K562 (cell line): ENCODE data around the gene KAT7. TPM values are rescaled to one million over a fixed set of nuclear protein-coding genes. Genes with fewer than 3 reads are reported as not detected.

Experiments
- ESRRA ChIP-seq: fragments of 450-650 bp; IDR thresholded peaks from 2 replicates; pipeline ENCODE4 v1.6.1; 2014; ENCODE audit warnings: low read depth, mild to moderate bottlenecking, moderate library complexity, borderline replicate concordance
- KDM1A ChIP-seq, 2 experiments: fragments of 450-650 bp; IDR thresholded peaks; 2 replicates each; pipeline ENCODE4 v1.6.1; 2016; ENCODE audit warnings: mild to moderate bottlenecking in 2 of 2
- MEF2D ChIP-seq: conservative IDR thresholded peaks from 2 replicates; pipeline ENCODE4 v1.6.1; 2016; ENCODE audit warnings: low read depth, missing genetic modification characterization, missing compliant biosample characterization
- NBN ChIP-seq: fragments of 450-650 bp; IDR thresholded peaks from 2 replicates; pipeline ENCODE4 v1.6.1; 2016; ENCODE audit warnings: low read depth, mild to moderate bottlenecking
- PTTG1 ChIP-seq: fragments of 450-650 bp; IDR thresholded peaks from 2 replicates; pipeline ENCODE4 v1.6.1; 2016; ENCODE audit warnings: low read depth, mild to moderate bottlenecking, missing genetic modification characterization, missing compliant biosample characterization
- RB1 ChIP-seq: fragments of 450-650 bp; IDR thresholded peaks from 2 replicates; pipeline ENCODE4 v1.6.1; 2017; ENCODE audit warnings: low read depth, mild to moderate bottlenecking
- REST ChIP-seq, 2 experiments: fragments of 450-650 bp; formaldehyde crosslinking in 1 of 2; IDR thresholded peaks; 2 replicates each; pipeline versions ENCODE4 v1.4.0 to v1.6.1; 2014 to 2020; ENCODE audit warnings: mild to moderate bottlenecking in 2 of 2, borderline replicate concordance in 1 of 2, low read depth in 1 of 2
- RHOXF2B ChIP-seq: fragments of 250-450 bp; sonication (Bioruptor Pico); conservative IDR thresholded peaks from 2 replicates; pipeline ENCODE4 v1.5.1; 2021
- SMARCA5 ChIP-seq: fragments of 450-650 bp; IDR thresholded peaks from 2 replicates; pipeline ENCODE4 v1.6.1; 2016
- TCF7 ChIP-seq: sonication (generic); IDR thresholded peaks from 2 replicates; pipeline ENCODE4 v1.6.1; 2016; ENCODE audit warnings: antibody characterized with exemption, borderline replicate concordance
- TOE1 ChIP-seq, 2 experiments: fragments of 450-650 bp in 1 of 2; sonication (generic) in 1 of 2; formaldehyde crosslinking in 1 of 2; IDR thresholded peaks; 2 replicates each; pipeline versions ENCODE4 v1.7.1 to v1.8.0; 2016 to 2022; ENCODE audit warnings: borderline replicate concordance in 2 of 2, mild to moderate bottlenecking in 2 of 2, antibody characterized with exemption in 1 of 2, inconsistent platforms in 1 of 2, low read depth in 1 of 2, missing genetic modification reagents in 1 of 2, moderate library complexity in 1 of 2
- ZKSCAN8 ChIP-seq: fragments of 200-800 bp; sonication (Bioruptor generic); IDR thresholded peaks from 2 replicates; pipeline ENCODE4 v1.6.1; 2016; ENCODE audit warnings: missing genetic modification characterization, missing compliant biosample characterization
- polyA plus RNA-seq, 8 experiments: library from polyadenylated mRNA; depleted of rRNA in 4 of 8; stranded (reverse) in 5 of 8; unstranded in 3 of 8; fragments of >200 nt; fragmentation: Nextera tagmentation in 2 of 8; fragmentation: Illumina TruSeq in 1 of 8; extraction: Ambion mirVana in 2 of 8; extraction: Trizol in 1 of 8; gene quantifications; 2 replicates each; pipeline versions ENCODE4 v1.2.1 to v1.2.3, GENCODE V29; 2011 to 2014; ENCODE audit warnings: inconsistent platforms in 1 of 8, missing spikeins in 1 of 8
- total RNA-seq, 7 experiments: library from RNA; depleted of rRNA in 6 of 7; stranded (reverse); fragments of >200 nt in 6 of 7; fragmentation: Illumina TruSeq in 2 of 7; extraction: Trizol in 2 of 7; gene quantifications; 2 replicates each; pipeline versions ENCODE4 v1.2.1 to v1.2.3, GENCODE V29; 2011 to 2021; ENCODE audit warnings: low replicate concordance in 1 of 7
- TF ChIP-seq, protein P1 (sequence below), 3 experiments: IDR thresholded peaks in 2 of 3; conservative IDR thresholded peaks in 1 of 3; 2 replicates each; pipeline ENCODE4 v1.5.1; 2011 to 2012; ENCODE audit warnings: low read length in 3 of 3, mild to moderate bottlenecking in 3 of 3, control low read depth in 2 of 3, improper control_type of control experiment in 1 of 3, inconsistent platforms in 1 of 3, low read depth in 1 of 3, mixed read lengths in 1 of 3, moderate library complexity in 1 of 3; ENCODE audit not compliant: insufficient read depth in 2 of 3
- TF ChIP-seq, protein P2 (sequence below): sonication (generic); formaldehyde crosslinking; IDR thresholded peaks from 2 replicates; pipeline ENCODE4 v1.8.0; 2023; ENCODE audit warnings: mild to moderate bottlenecking, missing genetic modification reagents

Gene KAT7
- total and polyA plus RNA-seq, 9 of the 15 experiments (the other 6 are each of a cell fraction or from before 2014, with no cell fraction given): 10.8 to 57.3 (median 34.8) TPM

DNA sequence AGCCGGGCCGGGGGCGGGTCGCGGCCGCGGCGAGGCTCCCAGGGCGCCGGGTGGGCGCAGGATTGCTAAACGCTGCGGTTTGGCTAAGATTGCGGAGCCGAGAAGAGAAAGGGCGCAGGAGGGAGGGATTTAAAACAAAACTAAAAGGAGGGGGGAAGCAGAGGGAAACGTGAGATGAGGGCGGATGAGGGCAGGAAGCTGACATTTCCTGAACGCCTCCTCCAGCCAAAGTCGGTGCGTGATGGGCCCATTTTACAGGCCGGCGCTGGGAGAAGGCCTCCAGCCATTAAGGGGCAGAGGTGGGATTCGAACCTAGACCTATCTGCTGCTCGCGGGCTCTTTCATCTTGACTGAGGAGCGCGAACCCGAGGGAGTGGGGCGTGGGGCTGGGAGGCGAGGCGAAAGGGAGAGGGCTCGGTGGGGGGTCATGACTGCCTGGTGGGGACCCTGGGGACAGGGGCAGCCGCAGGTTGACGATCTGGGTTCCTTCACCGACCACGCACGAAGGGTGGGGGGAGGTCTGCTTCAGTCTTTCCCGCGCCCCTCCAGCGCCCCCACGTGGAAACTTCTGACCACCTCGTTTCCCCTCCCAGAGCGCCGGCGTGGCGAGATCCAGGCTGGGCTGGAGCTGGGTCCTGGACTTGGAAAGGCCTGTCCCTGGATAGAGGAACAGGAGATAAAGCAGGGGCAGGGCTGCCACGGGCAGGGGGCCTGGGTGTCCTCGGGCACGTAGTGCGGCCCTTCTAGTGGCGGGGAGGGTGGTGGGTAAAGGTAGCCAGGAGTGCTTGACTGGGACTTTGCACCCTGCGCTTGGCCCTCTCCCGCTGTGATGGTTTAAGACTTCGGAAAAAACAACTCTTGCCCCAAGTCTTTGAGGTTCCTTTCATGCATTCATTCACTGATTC, 63.2 kb downstream of the KAT7 start (continued):
- TF ChIP-seq REST (IDR thresholded peaks at IDR 0.05; ENCODE audit: borderline replicate concordance) (peak; percentile 55; the same call in 1 of the 2 replicates), REST (CRISPR knock-in tag; IDR thresholded peaks at IDR 0.05; ENCODE audit: low read depth) (no peak), PTTG1 (tag) (no peak), ESRRA (peak; percentile 35; the same call in 1 of the 2 replicates), MEF2D (0 out of 2 replicates have a peak, but pooled peaks have one; percentile 18), ZKSCAN8 (CRISPR knock-in tag) (no peak), TCF7 (peak; percentile 47; the same call in 1 of the 2 replicates), RB1 (peak; percentile 82), SMARCA5 (peak; percentile 67; the same call in 1 of the 2 replicates), TOE1 (IDR thresholded peaks at IDR 0.05; ENCODE audit: borderline replicate concordance) (peak; percentile 49; the same call in 1 of the 2 replicates), TOE1 (CRISPR knock-in tag; IDR thresholded peaks at IDR 0.05; ENCODE audit: borderline replicate concordance, low read depth) (no peak), NBN (0 out of 2 replicates have a peak, but pooled peaks have one; percentile 58), RHOXF2B (CRISPR knock-in tag) (no peak), KDM1A (IDR thresholded peaks at IDR 0.05) (peak in 1 of 2 experiments; percentile 63; a peak in 1 of 4 replicates)
- TF ChIP-seq, protein P1, sequence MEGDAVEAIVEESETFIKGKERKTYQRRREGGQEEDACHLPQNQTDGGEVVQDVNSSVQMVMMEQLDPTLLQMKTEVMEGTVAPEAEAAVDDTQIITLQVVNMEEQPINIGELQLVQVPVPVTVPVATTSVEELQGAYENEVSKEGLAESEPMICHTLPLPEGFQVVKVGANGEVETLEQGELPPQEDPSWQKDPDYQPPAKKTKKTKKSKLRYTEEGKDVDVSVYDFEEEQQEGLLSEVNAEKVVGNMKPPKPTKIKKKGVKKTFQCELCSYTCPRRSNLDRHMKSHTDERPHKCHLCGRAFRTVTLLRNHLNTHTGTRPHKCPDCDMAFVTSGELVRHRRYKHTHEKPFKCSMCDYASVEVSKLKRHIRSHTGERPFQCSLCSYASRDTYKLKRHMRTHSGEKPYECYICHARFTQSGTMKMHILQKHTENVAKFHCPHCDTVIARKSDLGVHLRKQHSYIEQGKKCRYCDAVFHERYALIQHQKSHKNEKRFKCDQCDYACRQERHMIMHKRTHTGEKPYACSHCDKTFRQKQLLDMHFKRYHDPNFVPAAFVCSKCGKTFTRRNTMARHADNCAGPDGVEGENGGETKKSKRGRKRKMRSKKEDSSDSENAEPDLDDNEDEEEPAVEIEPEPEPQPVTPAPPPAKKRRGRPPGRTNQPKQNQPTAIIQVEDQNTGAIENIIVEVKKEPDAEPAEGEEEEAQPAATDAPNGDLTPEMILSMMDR (IDR thresholded peaks at IDR 0.05 in 2 of 3, conservative IDR thresholded peaks at IDR 0.05 in 1 of 3; ENCODE audit: insufficient read depth in 2 of 3, low read depth in 1 of 3, low read length in 3 of 3): peak; percentile 77 to 85 (median 79)
- TF ChIP-seq, protein P2, sequence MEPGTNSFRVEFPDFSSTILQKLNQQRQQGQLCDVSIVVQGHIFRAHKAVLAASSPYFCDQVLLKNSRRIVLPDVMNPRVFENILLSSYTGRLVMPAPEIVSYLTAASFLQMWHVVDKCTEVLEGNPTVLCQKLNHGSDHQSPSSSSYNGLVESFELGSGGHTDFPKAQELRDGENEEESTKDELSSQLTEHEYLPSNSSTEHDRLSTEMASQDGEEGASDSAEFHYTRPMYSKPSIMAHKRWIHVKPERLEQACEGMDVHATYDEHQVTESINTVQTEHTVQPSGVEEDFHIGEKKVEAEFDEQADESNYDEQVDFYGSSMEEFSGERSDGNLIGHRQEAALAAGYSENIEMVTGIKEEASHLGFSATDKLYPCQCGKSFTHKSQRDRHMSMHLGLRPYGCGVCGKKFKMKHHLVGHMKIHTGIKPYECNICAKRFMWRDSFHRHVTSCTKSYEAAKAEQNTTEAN: no peak
